Trophoblast cell (in vitro differentiated cells and primary cell): ENCODE measurements around the gene QKI.

Experiments used
- DNase-seq, 2 donors: peaks; one replicate each; pipeline ENCODE4 v3.0.0-alpha.2; 2016
- H2AFZ ChIP-seq: 2 replicates; pipeline ENCODE4 v1.6.1; 2013; ENCODE audit warnings: low read length, moderate library complexity, mild to moderate bottlenecking; ENCODE audit not compliant: insufficient read depth, poor library complexity
- H2AK5ac ChIP-seq: 2 replicates; pipeline ENCODE4 v1.6.1; 2013; ENCODE audit warnings: mild to moderate bottlenecking, low read length
- H2BK120ac ChIP-seq: 2 replicates; pipeline ENCODE4 v1.6.1; 2013; ENCODE audit warnings: low read length, mild to moderate bottlenecking, moderate library complexity; ENCODE audit not compliant: insufficient read depth, poor library complexity
- H2BK12ac ChIP-seq: 2 replicates; pipeline ENCODE4 v1.6.1; 2013; ENCODE audit warnings: mild to moderate bottlenecking, low read length, moderate library complexity
- H2BK5ac ChIP-seq: 2 replicates; pipeline ENCODE4 v1.6.1; 2013; ENCODE audit warnings: low read length, low read depth, moderate library complexity, mild to moderate bottlenecking; ENCODE audit not compliant: poor library complexity
- H3K14ac ChIP-seq: 2 replicates; pipeline ENCODE4 v1.6.1; 2013; ENCODE audit warnings: mild to moderate bottlenecking, low read length
- H3K18ac ChIP-seq: 2 replicates; pipeline ENCODE4 v1.6.1; 2013; ENCODE audit warnings: mild to moderate bottlenecking, low read length
- H3K23ac ChIP-seq: 2 replicates; pipeline ENCODE4 v1.6.1; 2013; ENCODE audit warnings: low read length
- H3K27ac ChIP-seq: 2 replicates; pipeline ENCODE4 v1.5.1; 2013; ENCODE audit warnings: low read depth, mild to moderate bottlenecking, inconsistent platforms, low read length, moderate library complexity
- H3K27me3 ChIP-seq: 2 replicates; pipeline ENCODE4 v1.6.1; 2013; ENCODE audit warnings: inconsistent platforms, mild to moderate bottlenecking, low read length, moderate library complexity; ENCODE audit not compliant: insufficient read depth
- H3K36me3 ChIP-seq, 2 experiments: 1 replicate in 1 of 2; 2 replicates in 1 of 2; pipeline ENCODE4 v1.6.1; 2013; ENCODE audit warnings: low read length in 2 of 2, mild to moderate bottlenecking in 2 of 2, moderate library complexity in 1 of 2; ENCODE audit not compliant: insufficient read depth in 2 of 2, control insufficient read depth in 1 of 2
- H3K4ac ChIP-seq: 2 replicates; pipeline ENCODE4 v1.6.1; 2013; ENCODE audit warnings: low read depth, mild to moderate bottlenecking, low read length, moderate library complexity
- H3K4me1 ChIP-seq, 2 experiments: 1 replicate in 1 of 2; 2 replicates in 1 of 2; pipeline ENCODE4 v1.6.1; 2013; ENCODE audit warnings: low read length in 2 of 2, mild to moderate bottlenecking in 2 of 2, moderate library complexity in 1 of 2; ENCODE audit not compliant: insufficient read depth in 2 of 2, control insufficient read depth in 1 of 2
- H3K4me2 ChIP-seq: 2 replicates; pipeline ENCODE4 v1.6.1; 2013; ENCODE audit warnings: inconsistent platforms, mild to moderate bottlenecking, low read length, moderate library complexity
- H3K4me3 ChIP-seq: 2 replicates; pipeline ENCODE4 v1.5.1; 2013; ENCODE audit warnings: mild to moderate bottlenecking, low read depth, low read length, inconsistent platforms
- H3K79me1 ChIP-seq: one replicate; pipeline ENCODE4 v1.6.1; 2013; ENCODE audit warnings: low read length
- H3K79me2 ChIP-seq: 2 replicates; pipeline ENCODE4 v1.6.1; 2013; ENCODE audit warnings: low read length, mild to moderate bottlenecking; ENCODE audit not compliant: control insufficient read depth, insufficient read depth, poor library complexity
- H3K9ac ChIP-seq: 2 replicates; pipeline ENCODE4 v1.6.1; 2013; ENCODE audit warnings: mild to moderate bottlenecking, low read length
- H3K9me3 ChIP-seq: 2 replicates; pipeline ENCODE4 v1.6.1; 2013; ENCODE audit warnings: low read depth, mild to moderate bottlenecking, control low read depth, inconsistent platforms, low read length; ENCODE audit not compliant: insufficient read depth
- H4K12ac ChIP-seq: 2 replicates; pipeline ENCODE4 v1.6.1; 2013; ENCODE audit warnings: low read depth, mild to moderate bottlenecking, low read length, moderate library complexity
- H4K8ac ChIP-seq: 2 replicates; pipeline ENCODE4 v1.6.1; 2013; ENCODE audit warnings: low read depth, mild to moderate bottlenecking, low read length, moderate library complexity
- H4K91ac ChIP-seq: one replicate; pipeline ENCODE4 v1.6.1; 2013; ENCODE audit warnings: low read depth, mild to moderate bottlenecking, low read length, moderate library complexity
- WGBS: extraction: QIAGEN DNeasy Blood & Tissue Kit; methylation state at CpG from one replicate; pipeline ENCODE4 v1.1.7; 2013; ENCODE audit warnings: missing lambda C conversion rate; ENCODE audit not compliant: insufficient read length, insufficient coverage; ENCODE audit errors: extremely low coverage; 5-methylcytosine and 5-hydroxymethylcytosine counted together

The QKI gene

GRCh38 chr6:163419413-163420288, 5.1 kb downstream of the QKI start:
- Histone ChIP-seq H3K27ac (no peak overlapping the region), H4K12ac (no peak overlapping the region)
- WGBS: no CpG with 5 or more reads among the region's 6 CpGs

DNA sequence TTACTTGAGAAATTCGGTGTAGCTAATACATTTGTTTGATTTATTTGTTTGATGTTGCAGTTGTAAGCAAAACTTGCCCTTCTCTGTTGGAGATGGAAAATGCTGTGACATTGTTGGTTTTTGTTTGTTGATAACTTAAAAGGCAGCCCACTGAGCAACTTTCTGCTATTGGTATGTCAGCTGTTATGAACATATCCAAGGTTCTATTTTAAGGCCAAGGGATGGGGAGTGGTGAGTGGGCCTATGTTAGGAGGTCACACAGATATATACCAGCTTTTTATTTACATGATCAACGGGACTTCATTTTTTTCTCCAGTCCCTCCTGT, 5.7 kb downstream of the QKI start:
- no peak overlapping the region for H4K91ac ChIP-seq
- no peak overlapping the region for H2AK5ac ChIP-seq
- H3K36me3 ChIP-seq: peaks cover 3% of the 10 kb centered on the region in 2 experiments
- no peak overlapping the region for H2BK12ac ChIP-seq
- no peak overlapping the region for H3K4me3 ChIP-seq
- no peak overlapping the region for H3K27ac ChIP-seq
- WGBS: no CpG with 5 or more reads among the region's 2 CpGs
- H2BK5ac ChIP-seq: no peak overlapping the region
- no peak overlapping the region for H2BK120ac ChIP-seq
- H3K4me1 ChIP-seq: no peaks in the 10 kb centered on the region
- no peaks in the 10 kb centered on the region for H3K9me3 ChIP-seq
- peaks cover 27% of the 10 kb centered on the region for H3K79me2 ChIP-seq
- no peaks in the 10 kb centered on the region for H3K27me3 ChIP-seq
- H3K18ac ChIP-seq: no peak overlapping the region
- H3K4me2 ChIP-seq: no peak overlapping the region
- H3K9ac ChIP-seq: no peak overlapping the region
- H3K23ac ChIP-seq: no peak overlapping the region
- H3K4ac ChIP-seq: peak overlapping the region; percentile 90
- no peak overlapping the region for H2AFZ ChIP-seq
- H4K8ac ChIP-seq: no peak overlapping the region
- no peak overlapping the region for H3K14ac ChIP-seq
- no peak overlapping the region for H4K12ac ChIP-seq
- DNase-seq: no peak
- peaks cover 11% of the 10 kb centered on the region for H3K79me1 ChIP-seq

More at GRCh38 chr6:163419413-163420288, 5.1 kb downstream of the QKI start:
- H2BK5ac ChIP-seq: no peak overlapping the region
- no peak overlapping the region for H3K4ac ChIP-seq
- no peak overlapping the region for H3K23ac ChIP-seq
- H3K4me2 ChIP-seq: no peak overlapping the region
- no peak overlapping the region for H3K9ac ChIP-seq
- H3K4me1 ChIP-seq: no peaks in the 10 kb centered on the region
- H3K79me2 ChIP-seq: peaks cover 30% of the 10 kb centered on the region
- H3K14ac ChIP-seq: no peak overlapping the region
- H4K8ac ChIP-seq: no peak overlapping the region
- peak in 1 of 2 donors; percentile 21 for DNase-seq
- no peak overlapping the region for H4K91ac ChIP-seq
- peaks cover 16% of the 10 kb centered on the region for H3K79me1 ChIP-seq
- peaks cover 3% of the 10 kb centered on the region in 2 experiments for H3K36me3 ChIP-seq
- no peak overlapping the region for H2AK5ac ChIP-seq
- no peak overlapping the region for H3K18ac ChIP-seq
- no peak overlapping the region for H2AFZ ChIP-seq
- no peaks in the 10 kb centered on the region for H3K27me3 ChIP-seq
- no peaks in the 10 kb centered on the region for H3K9me3 ChIP-seq
- H2BK120ac ChIP-seq: no peak overlapping the region
- no peak overlapping the region for H3K4me3 ChIP-seq
- H2BK12ac ChIP-seq: no peak overlapping the region

GRCh38 chr6:163422550-163422949, 8.0 kb downstream of the QKI start:
- H3K4ac ChIP-seq: peak overlapping the region; percentile 96
- peaks cover 17% of the 10 kb centered on the region for H3K79me2 ChIP-seq
- H3K23ac ChIP-seq: no peak overlapping the region
- no CpG with 5 or more reads among the region's 3 CpGs for WGBS
- DNase-seq: no peak
- no peak overlapping the region for H3K27ac ChIP-seq
- H3K9ac ChIP-seq: no peak overlapping the region
- H3K4me3 ChIP-seq: no peak overlapping the region
- H3K4me1 ChIP-seq: no peaks in the 10 kb centered on the region
- no peak overlapping the region for H2AK5ac ChIP-seq
- no peak overlapping the region for H2BK12ac ChIP-seq
- H2BK120ac ChIP-seq: no peak overlapping the region
- no peak overlapping the region for H4K91ac ChIP-seq
- no peaks in the 10 kb centered on the region for H3K79me1 ChIP-seq
- H3K4me2 ChIP-seq: no peak overlapping the region
- H3K18ac ChIP-seq: no peak overlapping the region
- H3K14ac ChIP-seq: no peak overlapping the region
- no peak overlapping the region for H4K12ac ChIP-seq
- no peaks in the 10 kb centered on the region for H3K27me3 ChIP-seq
- peaks cover 3% of the 10 kb centered on the region in 2 experiments for H3K36me3 ChIP-seq
- no peak overlapping the region for H2AFZ ChIP-seq
- no peak overlapping the region for H2BK5ac ChIP-seq
- H4K8ac ChIP-seq: no peak overlapping the region
- H3K9me3 ChIP-seq: no peaks in the 10 kb centered on the region

GRCh38 chr6:163423696-163424095, 9.2 kb downstream of the QKI start:
- Histone ChIP-seq H3K4me3 (no peak overlapping the region), H4K8ac (no peak overlapping the region), H3K9ac (no peak overlapping the region), H2BK120ac (no peak overlapping the region), H3K4me1 (no peaks in the 10 kb centered on the region), H3K79me1 (no peaks in the 10 kb centered on the region), H3K9me3 (no peaks in the 10 kb centered on the region), H3K23ac (no peak overlapping the region), H2AFZ (no peak overlapping the region), H2BK12ac (no peak overlapping the region), H3K4me2 (no peak overlapping the region), H3K79me2 (peaks cover 15% of the 10 kb centered on the region), H2AK5ac (no peak overlapping the region), H3K27ac (no peak overlapping the region), H3K4ac (peak overlapping the region; percentile 91), H4K91ac (no peak overlapping the region), H3K14ac (no peak overlapping the region), H4K12ac (no peak overlapping the region), H3K18ac (no peak overlapping the region), H3K36me3 (peaks cover 3% of the 10 kb centered on the region in 2 experiments), H3K27me3 (no peaks in the 10 kb centered on the region), H2BK5ac (no peak overlapping the region)
- peak; percentile 45 to 77 for DNase-seq
- WGBS: no CpG with 5 or more reads among the region's 2 CpGs
